Measurements from ENCODE around the gene SMPD1. TPM values are rescaled to one million over a fixed set of nuclear protein-coding genes. Genes with fewer than 3 reads are reported as not detected.

The SMPD1 gene
- 10 to 100 TPM; 22.0 to 41.2 (median 29.3) TPM for polyA plus RNA-seq
- long read RNA-seq, donor 1, transcript SMPD1-201 (6 exons, 2,452 nt) = major isoform, 15 of 19 reads
- long read RNA-seq, donor 1, partial matches to known transcripts = 0 of 19 reads
- long read RNA-seq, donor 1, other reads (novel, unspliced or antisense) = 0 of 19 reads
- long read RNA-seq, donor 2, partial matches to known transcripts = 0 of 1 reads
- long read RNA-seq, donor 2, other reads (novel, unspliced or antisense) = 0 of 1 reads
- long read RNA-seq, donor 3, partial matches to known transcripts = 0 of 2 reads
- long read RNA-seq, donor 3, other reads (novel, unspliced or antisense) = 0 of 2 reads
- long read RNA-seq, donor 4, partial matches to known transcripts = 0 of 1 reads
- long read RNA-seq, donor 4, other reads (novel, unspliced or antisense) = 0 of 1 reads
- long read RNA-seq, donor 5, partial matches to known transcripts = 0 of 1 reads
- long read RNA-seq, donor 5, other reads (novel, unspliced or antisense) = 0 of 1 reads
- long read RNA-seq, donor 6, transcript SMPD1-201 (6 exons, 2,452 nt) = major isoform, 8 of 9 reads
- long read RNA-seq, donor 6, partial matches to known transcripts = 0 of 9 reads
- long read RNA-seq, donor 6, other reads (novel, unspliced or antisense) = 0 of 9 reads
- long read RNA-seq, donor 7 = 0 reads
- long read RNA-seq, donor 8, partial matches to known transcripts = 0 of 1 reads
- long read RNA-seq, donor 8, other reads (novel, unspliced or antisense) = 0 of 1 reads
- long read RNA-seq, donor 9, partial matches to known transcripts = 0 of 4 reads
- long read RNA-seq, donor 9, other reads (novel, unspliced or antisense) = 0 of 4 reads
- long read RNA-seq, donor 10, transcript SMPD1-201 (6 exons, 2,452 nt) = major isoform, 13 of 22 reads
- long read RNA-seq, donor 10, partial matches to known transcripts = 9 of 22 reads
- long read RNA-seq, donor 10, other reads (novel, unspliced or antisense) = 0 of 22 reads

DNA sequence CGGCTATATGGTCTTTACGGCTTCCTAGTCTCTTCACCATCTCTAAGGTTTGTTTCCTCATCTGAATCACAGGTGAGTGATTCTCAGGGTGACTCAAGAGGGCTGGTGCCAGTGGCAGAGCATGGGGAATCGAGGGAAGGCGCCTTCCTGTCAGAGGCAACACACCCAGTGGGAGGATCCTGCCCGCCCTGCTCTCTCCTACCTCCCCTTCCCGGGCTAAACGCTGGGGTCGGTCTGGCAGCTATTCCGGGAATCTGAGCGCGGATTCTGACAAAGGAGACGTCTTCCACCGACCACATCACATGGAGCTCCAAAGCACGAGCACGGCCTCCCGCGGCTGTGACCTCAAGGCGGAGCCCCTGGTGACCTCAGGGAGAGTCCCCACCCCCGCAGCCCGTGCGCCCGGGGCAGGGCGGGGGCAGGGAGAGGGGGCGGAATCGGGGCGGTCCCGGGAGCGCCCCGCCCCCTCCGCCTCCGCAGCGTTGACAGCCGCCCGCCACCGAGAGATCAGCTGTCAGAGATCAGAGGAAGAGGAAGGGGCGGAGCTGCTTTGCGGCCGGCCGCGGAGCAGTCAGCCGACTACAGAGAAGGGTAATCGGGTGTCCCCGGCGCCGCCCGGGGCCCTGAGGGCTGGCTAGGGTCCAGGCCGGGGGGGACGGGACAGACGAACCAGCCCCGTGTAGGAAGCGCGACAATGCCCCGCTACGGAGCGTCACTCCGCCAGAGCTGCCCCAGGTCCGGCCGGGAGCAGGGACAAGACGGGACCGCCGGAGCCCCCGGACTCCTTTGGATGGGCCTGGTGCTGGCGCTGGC, at the start of gene SMPD1:
SMPD1 (plus strand) TSS at position 570 of the 813 bp plus-strand sequence; CDS start at position 695, 125 bp downstream.
- peaks cover 0 to 20% (median 3%) of the 10 kb centered on the region in 3 donors for H3K36me3 ChIP-seq (ENCODE audit: control insufficient read depth in 3 of 3, insufficient read depth in 2 of 3, low read depth in 1 of 3, low read length in 3 of 3)
- H3K27me3 ChIP-seq (ENCODE audit: control insufficient read depth in 3 of 3, insufficient read depth in 3 of 3, low read length in 3 of 3) = no peaks in the 10 kb centered on the region
- H3K4me3 ChIP-seq (ENCODE audit: low read depth in 1 of 3, low read length in 3 of 3) = peak within 1 kb of the TSS; percentile 70 to 95 (median 74)
- DNase-seq (peak; percentile 95 to 96), FAIRE-seq (no peak)
- 0 to 1% (median 1%) methylated on average over 49 to 63 of the region's 63 CpGs for WGBS, 3 donors
- no peaks in the 10 kb centered on the region for H3K9me3 ChIP-seq (ENCODE audit: control insufficient read depth in 2 of 2, insufficient read depth in 1 of 2, low read depth in 1 of 2, low read length in 1 of 2)
- peak within 1 kb of the TSS; percentile 89 to 94 (median 89) for H3K27ac ChIP-seq (ENCODE audit: low read depth in 1 of 3, low read length in 2 of 3)
- peaks cover 3 to 27% (median 6%) of the 10 kb centered on the region in 3 donors for H3K4me1 ChIP-seq (ENCODE audit: control insufficient read depth in 3 of 3, insufficient read depth in 2 of 3, low read depth in 1 of 3, low read length in 2 of 3)

DNA sequence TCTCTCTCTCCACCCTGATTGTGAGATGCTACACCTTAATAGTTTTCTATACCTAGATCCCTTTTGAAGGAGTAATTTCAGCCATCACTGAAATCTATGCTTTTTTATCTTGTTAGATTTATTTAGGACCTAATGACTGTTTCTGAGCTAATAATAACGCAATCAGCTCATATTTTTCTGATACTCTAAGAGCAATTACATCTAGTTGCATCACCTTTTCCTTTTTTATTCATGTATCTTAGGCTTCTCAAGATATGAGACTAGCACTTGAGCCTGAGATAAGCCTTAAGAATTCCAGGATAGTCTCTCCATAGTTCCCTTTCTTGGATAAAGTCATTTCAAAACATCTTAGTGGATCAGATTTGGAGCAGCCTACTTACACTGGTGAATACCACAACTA, 44.9 kb upstream of the SMPD1 start:
- no peaks in the 10 kb centered on the region for H3K9me3 ChIP-seq (ENCODE audit: control insufficient read depth in 2 of 2, insufficient read depth in 1 of 2, low read depth in 1 of 2, low read length in 1 of 2)
- FAIRE-seq (no peak), DNase-seq (no peak)
- WGBS, 3 donors = 78 to 87% (median 82%) methylated on average over 1 of the region's 1 CpG
- no peaks in the 10 kb centered on the region for H3K36me3 ChIP-seq (ENCODE audit: control insufficient read depth in 3 of 3, insufficient read depth in 2 of 3, low read depth in 1 of 3, low read length in 3 of 3)
- no peaks in the 10 kb centered on the region for H3K4me1 ChIP-seq (ENCODE audit: control insufficient read depth in 3 of 3, insufficient read depth in 2 of 3, low read depth in 1 of 3, low read length in 2 of 3)
- no peaks in the 10 kb centered on the region for H3K27me3 ChIP-seq (ENCODE audit: control insufficient read depth in 3 of 3, insufficient read depth in 3 of 3, low read length in 3 of 3)
- H3K27ac ChIP-seq (ENCODE audit: low read depth in 1 of 3, low read length in 2 of 3) = no peak overlapping the region
- H3K4me3 ChIP-seq (ENCODE audit: low read depth in 1 of 3, low read length in 3 of 3) = no peak overlapping the region

DNA sequence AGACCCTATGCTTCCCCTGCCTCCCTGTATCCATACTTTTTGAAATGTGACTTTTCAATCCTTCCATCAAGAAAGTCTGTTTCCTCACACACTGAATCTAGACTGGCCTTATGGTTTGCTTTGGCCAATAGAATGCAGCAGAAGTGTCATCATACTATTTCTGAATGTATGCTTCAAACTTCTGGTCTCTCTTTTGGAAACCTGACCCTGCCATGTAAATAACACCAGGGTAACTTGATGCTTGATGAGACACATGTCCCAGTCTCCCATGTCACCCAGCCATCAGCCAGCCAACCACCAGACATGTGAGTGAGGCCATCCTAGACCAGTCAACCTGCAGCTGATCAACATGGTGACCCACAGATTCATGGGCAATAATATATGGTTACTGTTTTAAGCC, 40.2 kb upstream of the SMPD1 start:
- Histone ChIP-seq H3K27ac (ENCODE audit: low read depth in 1 of 3, low read length in 2 of 3) (no peak overlapping the region), H3K4me3 (ENCODE audit: low read depth in 1 of 3, low read length in 3 of 3) (no peak overlapping the region), H3K36me3 (ENCODE audit: control insufficient read depth in 3 of 3, insufficient read depth in 2 of 3, low read depth in 1 of 3, low read length in 3 of 3) (no peaks in the 10 kb centered on the region), H3K27me3 (ENCODE audit: control insufficient read depth in 3 of 3, insufficient read depth in 3 of 3, low read length in 3 of 3) (no peaks in the 10 kb centered on the region), H3K9me3 (ENCODE audit: control insufficient read depth in 2 of 2, insufficient read depth in 1 of 2, low read depth in 1 of 2, low read length in 1 of 2) (no peaks in the 10 kb centered on the region), H3K4me1 (ENCODE audit: control insufficient read depth in 3 of 3, insufficient read depth in 2 of 3, low read depth in 1 of 3, low read length in 2 of 3) (peaks cover 0 to 15% (median 0%) of the 10 kb centered on the region in 3 donors)
- DNase-seq = no peak
- no peak for FAIRE-seq

DNA sequence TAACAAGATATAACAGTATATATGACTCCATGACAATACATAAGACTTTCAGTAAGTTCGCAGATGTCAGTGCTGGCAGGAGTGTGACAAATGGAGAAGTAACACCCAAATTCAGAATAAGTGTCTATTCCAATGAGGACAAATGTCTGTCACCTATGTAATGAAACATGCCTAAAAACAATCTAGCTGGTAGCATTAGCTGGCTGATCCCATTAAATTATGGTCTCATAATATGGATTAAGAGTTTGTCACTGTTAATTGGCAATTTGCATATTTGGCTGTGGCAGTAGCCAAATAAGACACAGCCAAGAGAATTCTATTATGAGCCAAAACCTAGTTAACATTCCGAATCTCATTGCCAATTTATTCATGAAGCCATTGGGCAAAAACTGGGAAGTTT, 39.8 kb upstream of the SMPD1 start:
- no peak overlapping the region for H3K4me3 ChIP-seq (ENCODE audit: low read depth in 1 of 3, low read length in 3 of 3)
- FAIRE-seq (no peak), DNase-seq (no peak)
- no peaks in the 10 kb centered on the region for H3K9me3 ChIP-seq (ENCODE audit: control insufficient read depth in 2 of 2, insufficient read depth in 1 of 2, low read depth in 1 of 2, low read length in 1 of 2)
- no peak overlapping the region for H3K27ac ChIP-seq (ENCODE audit: low read depth in 1 of 3, low read length in 2 of 3)
- peaks cover 0 to 19% (median 0%) of the 10 kb centered on the region in 3 donors for H3K4me1 ChIP-seq (ENCODE audit: control insufficient read depth in 3 of 3, insufficient read depth in 2 of 3, low read depth in 1 of 3, low read length in 2 of 3)
- 83 to 91% (median 89%) methylated on average over 2 of the region's 2 CpGs for WGBS, 3 donors
- H3K36me3 ChIP-seq (ENCODE audit: control insufficient read depth in 3 of 3, insufficient read depth in 2 of 3, low read depth in 1 of 3, low read length in 3 of 3) = no peaks in the 10 kb centered on the region
- no peaks in the 10 kb centered on the region for H3K27me3 ChIP-seq (ENCODE audit: control insufficient read depth in 3 of 3, insufficient read depth in 3 of 3, low read length in 3 of 3)

DNA sequence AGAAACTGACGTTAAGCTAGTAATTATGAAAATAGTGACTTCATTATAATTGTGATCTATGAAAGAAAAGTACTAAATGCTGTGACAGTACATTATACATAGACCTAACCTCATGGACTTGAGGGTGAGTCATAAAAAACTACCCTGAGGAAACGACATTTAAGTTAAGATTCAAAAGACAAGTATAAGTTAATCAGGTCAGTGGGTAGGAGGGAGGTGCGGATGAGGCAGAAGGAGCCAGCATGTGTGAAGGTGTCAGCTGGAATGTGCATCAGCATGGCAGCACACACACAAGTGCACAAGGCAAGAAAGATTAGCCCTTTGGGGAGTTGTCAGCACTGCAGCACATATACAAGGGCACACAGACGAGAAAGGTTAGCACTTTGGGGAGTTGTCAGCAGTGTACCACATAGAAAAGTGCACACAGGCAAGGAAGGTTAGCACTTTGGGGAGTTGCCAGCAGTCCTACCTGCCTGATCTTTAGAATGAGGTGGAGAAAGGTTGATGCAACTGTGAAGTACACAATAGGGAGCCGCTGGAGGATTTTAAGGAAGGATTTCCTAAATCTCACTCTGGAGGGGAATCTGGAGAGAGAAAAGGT, 38.4 kb upstream of the SMPD1 start:
- peaks cover 0 to 19% (median 0%) of the 10 kb centered on the region in 3 donors for H3K4me1 ChIP-seq (ENCODE audit: control insufficient read depth in 3 of 3, insufficient read depth in 2 of 3, low read depth in 1 of 3, low read length in 2 of 3)
- no peaks in the 10 kb centered on the region for H3K27me3 ChIP-seq (ENCODE audit: control insufficient read depth in 3 of 3, insufficient read depth in 3 of 3, low read length in 3 of 3)
- 65 to 76% (median 73%) methylated on average over 5 of the region's 5 CpGs for WGBS, 3 donors
- H3K9me3 ChIP-seq (ENCODE audit: control insufficient read depth in 2 of 2, insufficient read depth in 1 of 2, low read depth in 1 of 2, low read length in 1 of 2) = no peaks in the 10 kb centered on the region
- H3K36me3 ChIP-seq (ENCODE audit: control insufficient read depth in 3 of 3, insufficient read depth in 2 of 3, low read depth in 1 of 3, low read length in 3 of 3) = no peaks in the 10 kb centered on the region
- H3K27ac ChIP-seq (ENCODE audit: low read depth in 1 of 3, low read length in 2 of 3) = no peak overlapping the region
- FAIRE-seq = no peak
- H3K4me3 ChIP-seq (ENCODE audit: low read depth in 1 of 3, low read length in 3 of 3) = no peak overlapping the region
- DNase-seq = no peak

DNA sequence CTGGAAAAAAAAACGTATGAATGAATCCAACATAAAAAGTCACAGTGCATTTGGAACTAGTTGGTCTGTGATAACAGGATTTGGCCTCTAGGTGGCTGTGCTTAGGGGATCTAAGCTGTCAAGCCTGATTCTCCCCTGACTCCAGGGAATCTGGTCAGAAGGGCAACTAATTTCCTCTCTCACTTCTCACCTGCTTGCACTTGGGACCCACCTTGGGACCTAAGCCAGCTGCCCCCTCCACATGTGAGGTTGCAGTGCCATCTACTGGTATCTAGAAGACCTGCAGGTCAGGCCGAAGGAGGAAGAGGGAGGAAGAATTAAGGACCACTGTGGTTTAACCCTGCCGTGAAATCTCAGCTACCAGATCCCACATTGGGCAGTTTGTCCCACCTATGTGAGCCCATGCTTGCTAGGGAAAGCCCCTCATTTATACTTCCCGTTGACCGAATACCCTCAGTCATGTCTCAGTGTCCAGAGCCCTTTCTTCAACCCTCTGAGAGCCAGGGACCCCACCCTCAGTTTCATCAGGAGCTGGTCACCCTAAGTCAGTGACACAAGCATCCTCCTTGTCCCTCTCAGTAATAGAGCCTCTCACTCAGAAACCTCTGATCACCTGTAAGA, 36.8 kb upstream of the SMPD1 start:
- Histone ChIP-seq H3K36me3 (ENCODE audit: control insufficient read depth in 3 of 3, insufficient read depth in 2 of 3, low read depth in 1 of 3, low read length in 3 of 3) (no peaks in the 10 kb centered on the region), H3K4me1 (ENCODE audit: control insufficient read depth in 3 of 3, insufficient read depth in 2 of 3, low read depth in 1 of 3, low read length in 2 of 3) (peaks cover 0 to 19% (median 0%) of the 10 kb centered on the region in 3 donors), H3K27me3 (ENCODE audit: control insufficient read depth in 3 of 3, insufficient read depth in 3 of 3, low read length in 3 of 3) (no peaks in the 10 kb centered on the region), H3K27ac (ENCODE audit: low read depth in 1 of 3, low read length in 2 of 3) (no peak overlapping the region), H3K4me3 (ENCODE audit: low read depth in 1 of 3, low read length in 3 of 3) (no peak overlapping the region), H3K9me3 (ENCODE audit: control insufficient read depth in 2 of 2, insufficient read depth in 1 of 2, low read depth in 1 of 2, low read length in 1 of 2) (no peaks in the 10 kb centered on the region)
- no peak for FAIRE-seq
- WGBS, 3 donors = 10 to 14% (median 11%) methylated on average over 5 of the region's 5 CpGs
- peak; percentile 89 to 91 for DNase-seq

DNA sequence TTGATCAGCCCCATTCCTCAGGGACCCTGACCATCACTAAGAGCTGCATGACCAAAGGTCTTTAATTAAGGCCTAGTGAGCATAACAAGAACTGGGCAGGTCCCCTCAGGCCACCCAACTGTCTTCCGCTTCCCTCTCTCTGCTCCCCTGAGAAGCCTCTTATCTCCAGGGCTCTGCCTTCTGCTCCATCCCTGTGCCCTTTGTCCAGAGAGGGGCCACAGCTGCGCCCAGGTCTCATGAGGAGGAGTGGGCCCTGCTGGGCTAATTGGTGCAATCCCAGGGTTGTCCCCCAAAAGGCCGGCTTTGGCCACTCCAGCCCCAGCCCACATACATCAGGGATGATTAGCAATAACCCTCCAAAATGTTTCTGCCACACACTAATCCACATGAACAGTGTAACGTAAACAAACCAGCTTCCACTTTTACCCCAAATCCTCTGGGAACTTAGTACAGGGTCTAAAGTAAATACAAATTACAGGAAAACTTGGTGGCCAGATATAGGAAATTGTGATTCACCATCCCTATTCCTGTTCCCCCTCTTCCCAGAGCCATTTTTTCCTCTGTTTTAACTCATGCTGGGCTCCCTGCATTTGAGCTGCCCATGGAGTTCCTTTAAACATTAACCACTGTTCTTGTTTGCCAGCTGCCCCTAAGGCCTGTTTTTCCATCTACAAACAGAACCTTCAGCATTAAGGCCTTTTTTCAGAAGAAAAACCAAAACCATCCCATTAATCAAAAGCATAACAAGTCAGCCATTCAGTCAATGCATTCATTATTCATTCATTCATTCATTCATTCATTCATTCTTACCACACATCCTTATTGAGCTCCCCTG, 35.4 kb upstream of the SMPD1 start:
- no peaks in the 10 kb centered on the region for H3K9me3 ChIP-seq (ENCODE audit: control insufficient read depth in 2 of 2, insufficient read depth in 1 of 2, low read depth in 1 of 2, low read length in 1 of 2)
- FAIRE-seq = no peak
- no peak overlapping the region for H3K4me3 ChIP-seq (ENCODE audit: low read depth in 1 of 3, low read length in 3 of 3)
- H3K36me3 ChIP-seq (ENCODE audit: control insufficient read depth in 3 of 3, insufficient read depth in 2 of 3, low read depth in 1 of 3, low read length in 3 of 3) = no peaks in the 10 kb centered on the region
- 32 to 65% (median 40%) methylated on average over 4 of the region's 4 CpGs for WGBS, 3 donors
- H3K4me1 ChIP-seq (ENCODE audit: control insufficient read depth in 3 of 3, insufficient read depth in 2 of 3, low read depth in 1 of 3, low read length in 2 of 3) = peaks cover 0 to 19% (median 0%) of the 10 kb centered on the region in 3 donors
- peak in 1 of 2 donors; percentile 43 for DNase-seq
- peak overlapping the region in 1 of 3 donors; percentile 63 for H3K27ac ChIP-seq (ENCODE audit: low read depth in 1 of 3, low read length in 2 of 3)
- H3K27me3 ChIP-seq (ENCODE audit: control insufficient read depth in 3 of 3, insufficient read depth in 3 of 3, low read length in 3 of 3) = no peaks in the 10 kb centered on the region

Data from small intestine (tissue), 16 donors.